AG04449 (cell line): ENCODE measurements around the gene GNAI2.
A peak's percentile ranks its signal among the peaks of the same experiment; 100 is the strongest.

Experiments
- CTCF ChIA-PET: fragments of 350-600 bp; formaldehyde crosslinking; extraction: SDS; loops from one replicate; lab custom pipeline; 2021; ENCODE audit warnings: antibody characterized with exemption; lab: Yijun Ruan, JAX
- POLR2A ChIA-PET: fragments of 400-600, 350-600 bp; formaldehyde crosslinking; extraction: SDS; loops from one replicate; lab custom pipeline; 2020; ENCODE audit warnings: antibody characterized with exemption, inconsistent platforms; lab: Yijun Ruan, JAX
- DNase-seq: peaks from one replicate; pipeline ENCODE4 v3.0.0-alpha.2; 2010; ENCODE audit warnings: low read depth, low spot score
- H3K4me3 ChIP-seq: 2 replicates; pipeline ENCODE4 v1.5.1; 2011; ENCODE audit warnings: low read depth, mild to moderate bottlenecking, control low read depth, low read length
- CTCF ChIP-seq: IDR thresholded peaks from one replicate; pipeline ENCODE4 v1.5.1; 2011; ENCODE audit warnings: mild to moderate bottlenecking, moderate library complexity, low read length, control low read depth, inconsistent platforms; ENCODE audit not compliant: insufficient read depth; ENCODE audit errors: missing control alignments

Gene GNAI2

GRCh38 chr3:50288387-50289007, 52.5 kb downstream of the GNAI2 start:
- ChIA-PET CTCF (interaction anchor here (1.3 to 7.0 kb wide), 6 partner anchors 10 to 95 kb away, joined by 4 to 31 read pairs (median 8); partner anchors contain the start of genes HYAL3, LSMEM2 and NAA80), POLR2A (no interaction called here)
- TF ChIP-seq CTCF: no peak
- no peak overlapping the region for H3K4me3 ChIP-seq
- no peak for DNase-seq

- ChIA-PET CTCF (interaction anchor here (1.0 to 7.0 kb wide), 6 partner anchors 9 to 96 kb away, joined by 3 to 31 read pairs (median 6); partner anchors contain the start of genes HYAL3 and NAA80), POLR2A (interaction anchor here (1.5 kb wide), 1 partner anchor 9 kb away, joined by 6 read pairs; no protein-coding TSS in a partner anchor)
- DNase-seq: no peak
- no peak for TF ChIP-seq CTCF
- no peak overlapping the region for H3K4me3 ChIP-seq
Measured at GRCh38 chr3:50289130-50289529, 53.1 kb downstream of the GNAI2 start.

GRCh38 chr3:50290161-50290641, 54.2 kb downstream of the GNAI2 start:
- POLR2A ChIA-PET: interaction anchor here (1.5 kb wide), 1 partner anchor 10 kb away, joined by 6 read pairs; no protein-coding TSS in a partner anchor
- no peak for TF ChIP-seq CTCF
- CTCF ChIA-PET: interaction anchor here (1.0 to 7.0 kb wide), 5 partner anchors 8 to 97 kb away, joined by 3 to 31 read pairs (median 6); partner anchors contain the start of genes HYAL3 and NAA80
- DNase-seq: no peak
- H3K4me3 ChIP-seq: no peak overlapping the region

- POLR2A ChIA-PET: interaction anchor here (1.0 to 1.9 kb wide), 5 partner anchors 10 to 57 kb away, joined by 3 to 7 read pairs (median 3); partner anchors contain the start of genes GNAI2 and TUSC2
Measured at GRCh38 chr3:50292159-50293078, 56.4 kb downstream of the GNAI2 start, which contains the start of gene IFRD2. Gene IFRD2 (minus strand): TSS chr3:50292429. CDS start chr3:50292274, 155 bp downstream.

More at GRCh38 chr3:50292159-50293078, 56.4 kb downstream of the GNAI2 start, which contains the start of gene IFRD2:
- H3K4me3 ChIP-seq: peak within 1 kb of the TSS; percentile 87
- no peak for TF ChIP-seq CTCF
- peak; percentile 79 for DNase-seq
- CTCF ChIA-PET: interaction anchor here (1.5 to 7.0 kb wide), 5 partner anchors 10 to 99 kb away, joined by 3 to 31 read pairs (median 6); no protein-coding TSS in a partner anchor
